Stomach (tissue), 9 donors: ENCODE measurements around the gene NCS1. TPM values are rescaled to one million over a fixed set of nuclear protein-coding genes. Genes with fewer than 3 reads are reported as not detected.
A peak's percentile ranks its signal among the peaks of the same experiment; 100 is the strongest.

ENCODE experiments used
- DNase-seq, 2 donors: peaks; one replicate each; pipeline versions ENCODE4 v3.0.0 to v3.0.0-alpha.2; 2013 to 2019
- H3K27ac ChIP-seq, 5 donors: fragments of 200-600 bp in 4 of 5; sonication (generic) in 4 of 5; one replicate each; pipeline ENCODE4 v1.5.1; 2013 to 2019; ENCODE audit warnings: mild to moderate bottlenecking in 1 of 5, moderate library complexity in 1 of 5
- H3K27me3 ChIP-seq, 3 donors: fragments of 200-600 bp; sonication (generic); one replicate each; pipeline ENCODE4 v1.5.1; 2017 to 2019; ENCODE audit warnings: mixed run types in 1 of 3
- H3K36me3 ChIP-seq, 4 donors: fragments of 200-600 bp; sonication (generic); 1 replicate in 3 of 4; 2 replicates in 1 of 4; pipeline ENCODE4 v1.5.1; 2016 to 2019
- H3K4me1 ChIP-seq, 4 donors: fragments of 200-600 bp; sonication (generic); one replicate each; pipeline ENCODE4 v1.5.1; 2016 to 2019
- H3K4me3 ChIP-seq, 4 donors: fragments of 200-600 bp; sonication (generic) in 3 of 4; one replicate each; pipeline ENCODE4 v1.5.1; 2016 to 2019; ENCODE audit warnings: mild to moderate bottlenecking in 1 of 4
- H3K9me3 ChIP-seq, 4 donors: fragments of 200-600 bp; sonication (generic); one replicate each; pipeline ENCODE4 v1.5.1; 2016 to 2019
- EP300 ChIP-seq: sonication (generic); formaldehyde crosslinking; IDR thresholded peaks from one replicate; pipeline ENCODE4 v1.6.1; 2017; ENCODE audit warnings: antibody characterized with exemption
- POLR2A ChIP-seq, 4 donors: fragments of 450-650 bp; IDR thresholded peaks; one replicate each; pipeline ENCODE4 v1.6.1; 2016; ENCODE audit warnings: antibody characterized with exemption in 4 of 4, control low read depth in 2 of 4, mild to moderate bottlenecking in 1 of 4, moderate library complexity in 1 of 4
- POLR2AphosphoS5 ChIP-seq, 3 donors: sonication (generic); formaldehyde crosslinking; IDR thresholded peaks; one replicate each; pipeline ENCODE4 v1.6.1; 2016; ENCODE audit warnings: antibody characterized with exemption in 3 of 3
- WGBS, 5 donors: extraction: QIAGEN DNeasy Blood & Tissue Kit in 3 of 5; methylation state at CpG; one replicate each; pipeline versions ENCODE4 v1.1.5 to v1.1.7; 2013 to 2018; 5-methylcytosine and 5-hydroxymethylcytosine counted together
- intact Hi-C: fragments of 100-400 bp; cut with DNase I; formaldehyde crosslinking; loops from one replicate; pipeline ENCODE4 v1.15.1; 2023; ENCODE audit warnings: low total_unique reads
- polyA plus RNA-seq, 3 donors: library from polyadenylated mRNA; stranded (reverse); fragments of 200-250 nt; gene quantifications; one replicate each; pipeline ENCODE4 v1.2.3, GENCODE V29; 2013
- total RNA-seq, 5 donors: library from RNA; depleted of rRNA; stranded (reverse); fragments of >200 nt; gene quantifications; one replicate each; pipeline versions ENCODE4 v1.1.0 to v1.2.3, GENCODE V29; 2014 to 2016
- TF ChIP-seq, protein P1 (sequence below), 7 experiments: fragments of 450-650 bp in 4 of 7; fragments of 200-600 bp in 3 of 7; sonication (generic) in 3 of 7; IDR thresholded peaks; one replicate each; pipeline ENCODE4 v1.5.1; 2016 to 2019; ENCODE audit warnings: antibody characterized with exemption in 7 of 7, control low read depth in 2 of 7, mild to moderate bottlenecking in 1 of 7
- donor health status: healthy with polysubstance abuse.
- donor health status: Bipolar disorder and iron deficiency.
- donor health status: healthy.

The NCS1 gene
- total and polyA plus RNA-seq, 8 donors = 3.2 to 50.0 (median 16.6) TPM

GRCh38 chr9:130126721-130127433 lies 45.3 kb upstream of the NCS1 start:
- no peak overlapping the region for H3K4me3 ChIP-seq
- peaks cover 0 to 34% (median 8%) of the 10 kb centered on the region in 4 donors for H3K4me1 ChIP-seq
- DNase-seq = no peak
- H3K27me3 ChIP-seq = no peaks in the 10 kb centered on the region
- intact Hi-C loops = no loop called here
- no peak for TF ChIP-seq EP300
- TF ChIP-seq POLR2A (IDR thresholded peaks at IDR 0.05) = no peak
- no peak for TF ChIP-seq POLR2AphosphoS5 (IDR thresholded peaks at IDR 0.05)
- TF ChIP-seq, protein P1, sequence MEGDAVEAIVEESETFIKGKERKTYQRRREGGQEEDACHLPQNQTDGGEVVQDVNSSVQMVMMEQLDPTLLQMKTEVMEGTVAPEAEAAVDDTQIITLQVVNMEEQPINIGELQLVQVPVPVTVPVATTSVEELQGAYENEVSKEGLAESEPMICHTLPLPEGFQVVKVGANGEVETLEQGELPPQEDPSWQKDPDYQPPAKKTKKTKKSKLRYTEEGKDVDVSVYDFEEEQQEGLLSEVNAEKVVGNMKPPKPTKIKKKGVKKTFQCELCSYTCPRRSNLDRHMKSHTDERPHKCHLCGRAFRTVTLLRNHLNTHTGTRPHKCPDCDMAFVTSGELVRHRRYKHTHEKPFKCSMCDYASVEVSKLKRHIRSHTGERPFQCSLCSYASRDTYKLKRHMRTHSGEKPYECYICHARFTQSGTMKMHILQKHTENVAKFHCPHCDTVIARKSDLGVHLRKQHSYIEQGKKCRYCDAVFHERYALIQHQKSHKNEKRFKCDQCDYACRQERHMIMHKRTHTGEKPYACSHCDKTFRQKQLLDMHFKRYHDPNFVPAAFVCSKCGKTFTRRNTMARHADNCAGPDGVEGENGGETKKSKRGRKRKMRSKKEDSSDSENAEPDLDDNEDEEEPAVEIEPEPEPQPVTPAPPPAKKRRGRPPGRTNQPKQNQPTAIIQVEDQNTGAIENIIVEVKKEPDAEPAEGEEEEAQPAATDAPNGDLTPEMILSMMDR (IDR thresholded peaks at IDR 0.05) = no peak
- no peaks in the 10 kb centered on the region for H3K9me3 ChIP-seq
- WGBS, 5 donors = 45 to 74% (median 52%) methylated on average over 4 of the region's 4 CpGs
- H3K27ac ChIP-seq = no peak overlapping the region
- H3K36me3 ChIP-seq = peaks cover 33 to 94% (median 89%) of the 10 kb centered on the region in 4 donors

DNA sequence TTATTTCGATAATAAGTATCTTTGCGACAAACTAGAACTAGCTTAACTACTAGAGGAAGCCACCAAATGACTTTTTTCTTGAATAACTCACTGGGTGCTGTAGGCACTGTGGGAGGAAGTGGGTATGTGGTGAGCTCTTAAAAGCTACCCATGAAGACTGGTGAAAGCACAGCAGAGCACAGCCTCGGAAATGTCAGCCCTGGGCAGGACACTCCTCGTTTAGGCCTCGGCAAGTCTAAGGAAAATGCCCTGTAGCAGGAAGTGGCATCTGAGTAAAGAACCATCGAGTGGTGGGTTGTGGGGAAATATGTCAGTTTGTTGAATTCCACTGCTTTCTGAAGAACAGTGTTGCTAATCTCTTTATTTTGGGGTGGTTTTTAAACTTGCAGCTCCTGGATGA lies 44.0 kb upstream of the NCS1 start:
- no peaks in the 10 kb centered on the region for H3K9me3 ChIP-seq
- DNase-seq = peak; percentile 30 to 62
- H3K4me1 ChIP-seq = peaks cover 0 to 34% (median 8%) of the 10 kb centered on the region in 4 donors
- peaks cover 33 to 91% (median 87%) of the 10 kb centered on the region in 4 donors for H3K36me3 ChIP-seq
- intact Hi-C loops = no loop called here
- no peak for TF ChIP-seq POLR2AphosphoS5 (IDR thresholded peaks at IDR 0.05)
- no peak for TF ChIP-seq POLR2A (IDR thresholded peaks at IDR 0.05)
- TF ChIP-seq, protein P1 (IDR thresholded peaks at IDR 0.05) = no peak
- no peak for TF ChIP-seq EP300
- peak overlapping the region in 4 of 5 donors; percentile 45 to 81 (median 66) for H3K27ac ChIP-seq
- H3K4me3 ChIP-seq = no peak overlapping the region
- H3K27me3 ChIP-seq = no peaks in the 10 kb centered on the region
- 75 to 81% (median 79%) methylated on average over 6 of the region's 6 CpGs for WGBS, 5 donors

DNA sequence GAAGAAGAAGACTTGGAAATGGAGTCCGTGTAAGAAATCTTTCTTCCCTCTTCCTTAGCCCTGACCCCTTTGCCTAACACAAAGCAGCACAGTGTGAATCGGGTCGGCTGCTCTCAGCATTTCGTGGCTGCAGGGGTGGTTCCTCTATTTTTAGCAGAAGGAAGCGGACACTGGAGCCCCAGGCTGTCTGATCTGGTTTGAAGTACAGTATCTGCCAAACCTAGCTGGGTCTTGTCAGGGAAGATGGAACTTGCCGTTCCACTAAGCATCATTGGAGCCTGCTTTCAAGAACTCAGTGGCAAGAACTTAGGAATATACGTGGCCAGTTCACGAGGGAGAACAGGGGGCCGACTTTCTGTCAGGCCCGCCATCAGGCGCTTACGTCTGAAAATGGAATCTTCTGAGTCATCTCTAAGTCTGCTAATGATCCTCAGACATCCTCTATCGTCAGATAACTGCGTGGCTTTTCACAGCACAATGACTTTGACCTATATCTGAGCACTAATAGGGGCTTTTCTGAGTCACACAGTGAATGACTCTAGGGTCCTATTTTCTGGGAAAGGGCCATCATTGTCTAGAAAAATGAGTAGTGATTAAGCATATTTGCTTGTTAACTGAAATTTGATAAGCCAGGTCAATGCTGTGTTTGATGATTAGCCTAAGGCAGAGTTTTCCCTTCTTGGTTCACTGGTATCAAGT lies 43.3 kb upstream of the NCS1 start:
- no peak overlapping the region for H3K4me3 ChIP-seq
- DNase-seq = peak in 1 of 2 donors; percentile 71
- peak overlapping the region; percentile 45 to 81 (median 62) for H3K27ac ChIP-seq
- no peaks in the 10 kb centered on the region for H3K9me3 ChIP-seq
- no peaks in the 10 kb centered on the region for H3K27me3 ChIP-seq
- peaks cover 0 to 34% (median 8%) of the 10 kb centered on the region in 4 donors for H3K4me1 ChIP-seq
- peaks cover 33 to 91% (median 89%) of the 10 kb centered on the region in 4 donors for H3K36me3 ChIP-seq
- 52 to 68% (median 62%) methylated on average over 14 of the region's 14 CpGs for WGBS, 5 donors
- intact Hi-C loops = no loop called here
- TF ChIP-seq POLR2AphosphoS5 (IDR thresholded peaks at IDR 0.05) (peak in 1 of 3 donors; percentile 26), POLR2A (IDR thresholded peaks at IDR 0.05) (no peak)

- WGBS, 5 donors = 80 to 83% (median 81%) methylated on average over 20 to 22 of the region's 22 CpGs
Measured at GRCh38 chr9:130129432-130130061, 42.7 kb upstream of the NCS1 start.

More at GRCh38 chr9:130129432-130130061, 42.7 kb upstream of the NCS1 start:
- intact Hi-C loops = no loop called here
- Histone ChIP-seq H3K27me3 (no peaks in the 10 kb centered on the region), H3K4me3 (no peak overlapping the region), H3K36me3 (peaks cover 33 to 91% (median 89%) of the 10 kb centered on the region in 4 donors), H3K27ac (peak overlapping the region; percentile 45 to 81 (median 62)), H3K4me1 (peaks cover 0 to 34% (median 8%) of the 10 kb centered on the region in 4 donors), H3K9me3 (no peaks in the 10 kb centered on the region)
- TF ChIP-seq EP300 (no peak), POLR2AphosphoS5 (IDR thresholded peaks at IDR 0.05) (no peak), POLR2A (IDR thresholded peaks at IDR 0.05) (no peak)
- TF ChIP-seq, protein P1 (IDR thresholded peaks at IDR 0.05) = no peak
- no peak for DNase-seq
